Upper lobe of left lung (tissue), 6 donors: ENCODE measurements around the gene LAMA2. TPM values are rescaled to one million over a fixed set of nuclear protein-coding genes. Genes with fewer than 3 reads are reported as not detected.

Experiments
- ATAC-seq, 2 donors: fragments of 200-7000 bp; cut with Tn5 transposase; one replicate each; pipeline ENCODE4 v1.9.1; 2022; ENCODE audit warnings: mild to moderate bottlenecking in 2 of 2, moderate library complexity in 2 of 2; ENCODE audit not compliant: low FRiP score in 2 of 2
- DNase-seq, 2 donors: peaks; one replicate each; pipeline ENCODE4 v3.0.0-alpha.2; 2019 to 2020
- H3K27ac ChIP-seq, 4 donors: fragments of 200-600 bp; sonication (generic); one replicate each; pipeline ENCODE4 v1.5.1; 2016 to 2019
- H3K27me3 ChIP-seq, 4 donors: fragments of 200-600 bp; sonication (generic); one replicate each; pipeline ENCODE4 v1.5.1; 2017 to 2019
- H3K36me3 ChIP-seq, 4 donors: fragments of 200-600 bp; sonication (generic); one replicate each; pipeline ENCODE4 v1.5.1; 2016 to 2019
- H3K4me1 ChIP-seq, 4 donors: fragments of 200-600 bp; sonication (generic); one replicate each; pipeline ENCODE4 v1.5.1; 2018 to 2019
- H3K4me3 ChIP-seq, 4 donors: fragments of 200-600 bp; sonication (generic); one replicate each; pipeline ENCODE4 v1.5.1; 2017 to 2019; ENCODE audit warnings: mild to moderate bottlenecking in 2 of 4, moderate library complexity in 1 of 4
- H3K9me3 ChIP-seq, 4 donors: fragments of 200-600 bp; sonication (generic); one replicate each; pipeline ENCODE4 v1.5.1; 2018 to 2019
- EP300 ChIP-seq, 4 donors: sonication (generic); formaldehyde crosslinking; IDR thresholded peaks; one replicate each; pipeline ENCODE4 v1.5.1; 2017; ENCODE audit warnings: antibody characterized with exemption in 4 of 4, control low read depth in 2 of 4
- POLR2A ChIP-seq, 4 donors: fragments of 450-650 bp; IDR thresholded peaks; one replicate each; pipeline ENCODE4 v1.5.1; 2016 to 2017; ENCODE audit warnings: antibody characterized with exemption in 4 of 4, mild to moderate bottlenecking in 2 of 4
- POLR2AphosphoS5 ChIP-seq, 2 donors: sonication (generic); formaldehyde crosslinking; IDR thresholded peaks; one replicate each; pipeline ENCODE4 v1.5.1; 2017; ENCODE audit warnings: antibody characterized with exemption in 2 of 2
- WGBS, 2 donors: methylation state at CpG; one replicate each; pipeline ENCODE4 v1.1.5; 2017 to 2018; 5-methylcytosine and 5-hydroxymethylcytosine counted together
- total RNA-seq, 6 donors: library from RNA; depleted of rRNA in 4 of 6; stranded (reverse); fragments of >200 nt in 4 of 6; gene quantifications; one replicate each; pipeline versions ENCODE4 v1.1.0 to v1.2.1, GENCODE V29; 2016 to 2021
- TF ChIP-seq, protein P1 (sequence below), 6 experiments: fragments of 450-650 bp in 4 of 6; fragments of 200-600 bp in 2 of 6; sonication (generic) in 2 of 6; IDR thresholded peaks; one replicate each; pipeline ENCODE4 v1.5.1; 2016 to 2019; ENCODE audit warnings: antibody characterized with exemption in 6 of 6
- donor health status: DM: no; HTN: no; CAD: no; lungs with moderate emphysema.
- donor health status: DM: no; HTN: yes; CAD: no; lungs with severe emphysema.

LAMA2 gene
- total RNA-seq, 6 donors from 2014 or later, result 41.9 to 82.8 (median 62.4) TPM

DNA sequence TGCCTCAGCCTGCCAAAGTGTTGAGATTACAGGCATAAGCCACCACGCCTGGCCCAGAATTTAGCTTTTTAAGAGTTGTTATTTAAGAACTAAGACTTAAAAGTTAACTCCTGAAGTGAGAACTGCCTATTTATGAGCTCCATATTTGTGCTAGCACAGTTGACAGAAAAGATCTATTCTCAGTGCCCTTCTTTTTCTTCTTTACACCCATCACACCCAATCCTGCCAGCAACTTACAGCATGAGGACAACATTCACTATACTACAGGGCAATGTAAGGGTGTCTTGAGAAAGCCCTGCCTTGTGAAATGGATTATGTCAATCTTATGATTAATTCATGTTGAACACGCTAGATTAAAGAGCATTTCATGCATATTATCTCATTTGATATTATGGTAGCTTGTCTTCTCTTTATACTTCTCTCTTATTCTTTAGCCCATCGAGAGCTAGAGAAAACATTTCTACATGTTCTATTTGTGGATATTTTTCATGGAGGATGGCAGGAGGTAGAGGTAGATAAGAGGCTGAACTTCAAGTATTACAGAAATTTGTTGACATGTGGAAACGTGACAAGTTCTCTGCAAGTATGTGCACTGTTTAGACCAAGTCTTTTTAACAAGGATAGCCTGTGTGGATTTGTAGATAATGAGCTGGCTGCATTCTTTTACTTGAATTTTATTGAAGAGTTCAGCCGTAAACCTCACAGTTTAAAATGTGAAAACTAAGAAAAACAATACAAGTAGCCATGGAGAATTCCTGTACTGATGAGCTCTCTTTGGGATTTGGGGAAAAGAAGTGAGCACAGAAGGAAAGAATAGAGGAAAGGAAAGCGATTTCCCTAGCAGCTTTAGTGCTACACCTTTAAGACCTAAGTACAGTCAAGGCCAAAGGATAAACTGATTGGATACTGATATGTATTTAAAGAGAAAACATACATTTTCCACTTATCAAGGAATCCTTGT is 614.8 kb downstream of the LAMA2 start:
- WGBS, 2 donors, result 75 to 84% methylated on average over 6 of the region's 6 CpGs

DNA sequence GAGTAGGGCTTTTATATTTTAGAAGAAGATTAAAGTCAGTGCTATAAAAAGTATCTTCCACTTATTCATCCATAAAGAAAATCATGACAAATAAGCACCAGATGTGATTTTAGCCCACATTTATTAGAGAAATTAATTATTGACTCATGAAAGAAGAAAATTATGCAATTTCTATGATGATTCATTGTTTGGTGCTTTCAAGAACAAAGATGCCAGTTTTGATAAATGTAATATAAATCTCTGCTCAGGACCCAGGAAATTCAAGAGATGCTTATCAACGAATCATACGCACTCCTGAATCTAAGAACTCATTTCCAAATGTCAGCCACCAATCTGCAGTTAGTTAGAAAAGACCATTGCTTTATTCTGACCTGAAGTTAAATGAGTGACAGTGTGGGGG is 615.6 kb downstream of the LAMA2 start:
- ATAC-seq (no peak), DNase-seq (no peak)
- Histone ChIP-seq H3K27ac (no peak overlapping the region), H3K36me3 (no peaks in the 10 kb centered on the region), H3K4me1 (peaks cover 8 to 27% (median 26%) of the 10 kb centered on the region in 4 donors), H3K4me3 (no peak overlapping the region), H3K9me3 (no peaks in the 10 kb centered on the region), H3K27me3 (no peaks in the 10 kb centered on the region)
- TF ChIP-seq, protein P1, sequence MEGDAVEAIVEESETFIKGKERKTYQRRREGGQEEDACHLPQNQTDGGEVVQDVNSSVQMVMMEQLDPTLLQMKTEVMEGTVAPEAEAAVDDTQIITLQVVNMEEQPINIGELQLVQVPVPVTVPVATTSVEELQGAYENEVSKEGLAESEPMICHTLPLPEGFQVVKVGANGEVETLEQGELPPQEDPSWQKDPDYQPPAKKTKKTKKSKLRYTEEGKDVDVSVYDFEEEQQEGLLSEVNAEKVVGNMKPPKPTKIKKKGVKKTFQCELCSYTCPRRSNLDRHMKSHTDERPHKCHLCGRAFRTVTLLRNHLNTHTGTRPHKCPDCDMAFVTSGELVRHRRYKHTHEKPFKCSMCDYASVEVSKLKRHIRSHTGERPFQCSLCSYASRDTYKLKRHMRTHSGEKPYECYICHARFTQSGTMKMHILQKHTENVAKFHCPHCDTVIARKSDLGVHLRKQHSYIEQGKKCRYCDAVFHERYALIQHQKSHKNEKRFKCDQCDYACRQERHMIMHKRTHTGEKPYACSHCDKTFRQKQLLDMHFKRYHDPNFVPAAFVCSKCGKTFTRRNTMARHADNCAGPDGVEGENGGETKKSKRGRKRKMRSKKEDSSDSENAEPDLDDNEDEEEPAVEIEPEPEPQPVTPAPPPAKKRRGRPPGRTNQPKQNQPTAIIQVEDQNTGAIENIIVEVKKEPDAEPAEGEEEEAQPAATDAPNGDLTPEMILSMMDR (IDR thresholded peaks at IDR 0.05), result no peak
- TF ChIP-seq POLR2AphosphoS5 (IDR thresholded peaks at IDR 0.05) (no peak), EP300 (IDR thresholded peaks at IDR 0.05) (no peak), POLR2A (IDR thresholded peaks at IDR 0.05) (no peak)
- 63 to 80% methylated on average over 2 of the region's 2 CpGs for WGBS, 2 donors

More for the DNA sequence above, 614.8 kb downstream of the LAMA2 start:
- no peaks in the 10 kb centered on the region for H3K27me3 ChIP-seq
- TF ChIP-seq POLR2AphosphoS5 (IDR thresholded peaks at IDR 0.05), result no peak
- no peak for TF ChIP-seq POLR2A (IDR thresholded peaks at IDR 0.05)
- TF ChIP-seq, protein P1 (IDR thresholded peaks at IDR 0.05), result no peak
- TF ChIP-seq EP300 (IDR thresholded peaks at IDR 0.05), result no peak
- no peak overlapping the region for H3K4me3 ChIP-seq
- peaks cover 8 to 27% (median 26%) of the 10 kb centered on the region in 4 donors for H3K4me1 ChIP-seq
- no peaks in the 10 kb centered on the region for H3K36me3 ChIP-seq
- DNase-seq (no peak), ATAC-seq (no peak)
- no peaks in the 10 kb centered on the region for H3K9me3 ChIP-seq
- H3K27ac ChIP-seq, result no peak overlapping the region

DNA sequence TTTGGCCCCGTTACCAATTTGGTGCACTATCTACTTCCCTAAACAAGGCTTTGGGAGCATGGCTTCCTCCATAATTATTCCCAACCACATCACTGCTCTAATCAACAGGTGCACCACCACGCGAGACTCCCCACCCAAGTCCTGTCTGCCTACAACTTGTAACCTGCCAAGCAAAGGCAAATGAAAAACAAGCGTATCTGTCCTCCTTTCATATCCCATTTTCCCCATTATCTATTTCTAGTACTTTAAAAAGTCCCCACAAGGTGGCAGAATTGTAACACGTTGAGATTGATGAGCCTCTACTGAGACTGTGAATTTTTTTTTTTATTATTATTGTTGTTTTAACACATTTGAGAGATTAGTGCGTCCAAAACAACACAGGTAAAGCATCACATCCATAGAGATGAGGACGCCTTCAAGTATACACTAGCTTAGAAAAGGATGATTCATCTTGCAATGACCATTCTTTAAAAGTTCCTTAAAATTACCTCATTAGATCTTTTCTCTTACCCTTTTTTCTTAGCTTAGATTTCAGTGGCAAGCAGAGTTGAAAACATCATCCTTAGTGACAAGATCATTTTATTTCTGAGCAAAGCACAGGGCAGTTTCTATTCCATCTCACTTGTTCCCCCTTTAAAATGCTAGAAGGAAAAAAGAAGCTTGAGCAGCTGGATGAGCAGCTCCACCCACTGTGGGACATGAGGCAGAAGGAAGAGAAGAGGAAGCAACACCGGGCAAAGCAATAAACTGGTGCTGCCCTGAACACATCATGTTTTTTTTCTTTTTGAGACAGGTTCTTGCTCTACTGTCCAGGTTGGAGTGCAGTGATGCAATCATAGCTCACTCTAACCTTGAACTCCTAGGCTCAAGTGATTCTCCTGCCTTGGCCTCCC is 616.3 kb downstream of the LAMA2 start:
- Histone ChIP-seq H3K9me3 (no peaks in the 10 kb centered on the region), H3K4me1 (peaks cover 8 to 27% (median 26%) of the 10 kb centered on the region in 4 donors), H3K27ac (peak overlapping the region in 1 of 4 donors; percentile 45), H3K27me3 (no peaks in the 10 kb centered on the region), H3K4me3 (no peak overlapping the region), H3K36me3 (no peaks in the 10 kb centered on the region)
- ATAC-seq, result peak; percentile 31 to 82
- 22 to 24% methylated on average over 8 of the region's 8 CpGs for WGBS, 2 donors
- TF ChIP-seq, protein P1 (IDR thresholded peaks at IDR 0.05), result peak; percentile 26 to 59 (median 47)
- TF ChIP-seq POLR2AphosphoS5 (IDR thresholded peaks at IDR 0.05), result no peak
- peak in 1 of 2 donors; percentile 31 for DNase-seq

DNA sequence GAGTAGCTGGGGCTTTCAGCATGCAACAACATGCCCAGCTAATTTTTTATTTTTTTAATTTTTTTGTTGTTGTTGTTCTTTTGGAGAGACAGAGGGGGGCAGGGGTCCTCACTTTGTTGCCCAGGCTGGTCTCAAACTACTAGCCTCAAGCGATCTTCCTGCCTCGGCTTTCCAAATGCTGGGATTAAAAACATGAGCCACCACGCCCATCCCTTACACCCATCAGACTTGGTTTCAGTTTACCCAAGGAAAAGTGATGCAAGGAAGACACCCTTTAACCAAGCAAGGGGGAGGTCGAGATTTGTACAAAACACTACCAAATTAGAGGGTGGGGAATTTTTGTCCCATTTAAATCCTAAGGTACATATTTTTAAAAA is 616.9 kb downstream of the LAMA2 start:
- H3K36me3 ChIP-seq, result no peaks in the 10 kb centered on the region
- H3K4me1 ChIP-seq, result peaks cover 8 to 27% (median 26%) of the 10 kb centered on the region in 4 donors
- ATAC-seq (no peak), DNase-seq (no peak)
- H3K9me3 ChIP-seq, result no peaks in the 10 kb centered on the region
- H3K4me3 ChIP-seq, result no peak overlapping the region
- TF ChIP-seq, protein P1 (IDR thresholded peaks at IDR 0.05), result no peak
- TF ChIP-seq POLR2AphosphoS5 (IDR thresholded peaks at IDR 0.05) (no peak), POLR2A (IDR thresholded peaks at IDR 0.05) (no peak), EP300 (IDR thresholded peaks at IDR 0.05) (no peak)
- H3K27ac ChIP-seq, result peak overlapping the region in 1 of 4 donors; percentile 45
- 75 to 82% methylated on average over 4 of the region's 4 CpGs for WGBS, 2 donors
- H3K27me3 ChIP-seq, result no peaks in the 10 kb centered on the region
